HL-60 (cell line): ENCODE results near the gene TMPRSS11F.

ENCODE experiments used
- GABPA ChIP-seq: IDR thresholded peaks from 2 replicates; pipeline ENCODE4 v1.6.1; 2012; ENCODE audit warnings: low read depth
- POLR2AphosphoS5 ChIP-seq: IDR thresholded peaks from 2 replicates; pipeline ENCODE4 v1.6.1; 2012; ENCODE audit warnings: low read depth
- SPI1 ChIP-seq: IDR thresholded peaks from 2 replicates; pipeline ENCODE4 v1.6.1; 2012; ENCODE audit warnings: low read depth, mild to moderate bottlenecking, borderline replicate concordance
- TF ChIP-seq, protein P1 (sequence below): IDR thresholded peaks from one replicate; pipeline ENCODE4 v1.5.1; 2011; ENCODE audit warnings: low read length, control low read depth, inconsistent platforms; ENCODE audit not compliant: insufficient read depth
- TF ChIP-seq, protein P2 (sequence below): IDR thresholded peaks from 2 replicates; pipeline ENCODE4 v1.6.1; 2012; ENCODE audit warnings: low read depth; ENCODE audit not compliant: insufficient replicate concordance

- TF ChIP-seq, protein P1, sequence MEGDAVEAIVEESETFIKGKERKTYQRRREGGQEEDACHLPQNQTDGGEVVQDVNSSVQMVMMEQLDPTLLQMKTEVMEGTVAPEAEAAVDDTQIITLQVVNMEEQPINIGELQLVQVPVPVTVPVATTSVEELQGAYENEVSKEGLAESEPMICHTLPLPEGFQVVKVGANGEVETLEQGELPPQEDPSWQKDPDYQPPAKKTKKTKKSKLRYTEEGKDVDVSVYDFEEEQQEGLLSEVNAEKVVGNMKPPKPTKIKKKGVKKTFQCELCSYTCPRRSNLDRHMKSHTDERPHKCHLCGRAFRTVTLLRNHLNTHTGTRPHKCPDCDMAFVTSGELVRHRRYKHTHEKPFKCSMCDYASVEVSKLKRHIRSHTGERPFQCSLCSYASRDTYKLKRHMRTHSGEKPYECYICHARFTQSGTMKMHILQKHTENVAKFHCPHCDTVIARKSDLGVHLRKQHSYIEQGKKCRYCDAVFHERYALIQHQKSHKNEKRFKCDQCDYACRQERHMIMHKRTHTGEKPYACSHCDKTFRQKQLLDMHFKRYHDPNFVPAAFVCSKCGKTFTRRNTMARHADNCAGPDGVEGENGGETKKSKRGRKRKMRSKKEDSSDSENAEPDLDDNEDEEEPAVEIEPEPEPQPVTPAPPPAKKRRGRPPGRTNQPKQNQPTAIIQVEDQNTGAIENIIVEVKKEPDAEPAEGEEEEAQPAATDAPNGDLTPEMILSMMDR, result no peak
- TF ChIP-seq, protein P2, sequence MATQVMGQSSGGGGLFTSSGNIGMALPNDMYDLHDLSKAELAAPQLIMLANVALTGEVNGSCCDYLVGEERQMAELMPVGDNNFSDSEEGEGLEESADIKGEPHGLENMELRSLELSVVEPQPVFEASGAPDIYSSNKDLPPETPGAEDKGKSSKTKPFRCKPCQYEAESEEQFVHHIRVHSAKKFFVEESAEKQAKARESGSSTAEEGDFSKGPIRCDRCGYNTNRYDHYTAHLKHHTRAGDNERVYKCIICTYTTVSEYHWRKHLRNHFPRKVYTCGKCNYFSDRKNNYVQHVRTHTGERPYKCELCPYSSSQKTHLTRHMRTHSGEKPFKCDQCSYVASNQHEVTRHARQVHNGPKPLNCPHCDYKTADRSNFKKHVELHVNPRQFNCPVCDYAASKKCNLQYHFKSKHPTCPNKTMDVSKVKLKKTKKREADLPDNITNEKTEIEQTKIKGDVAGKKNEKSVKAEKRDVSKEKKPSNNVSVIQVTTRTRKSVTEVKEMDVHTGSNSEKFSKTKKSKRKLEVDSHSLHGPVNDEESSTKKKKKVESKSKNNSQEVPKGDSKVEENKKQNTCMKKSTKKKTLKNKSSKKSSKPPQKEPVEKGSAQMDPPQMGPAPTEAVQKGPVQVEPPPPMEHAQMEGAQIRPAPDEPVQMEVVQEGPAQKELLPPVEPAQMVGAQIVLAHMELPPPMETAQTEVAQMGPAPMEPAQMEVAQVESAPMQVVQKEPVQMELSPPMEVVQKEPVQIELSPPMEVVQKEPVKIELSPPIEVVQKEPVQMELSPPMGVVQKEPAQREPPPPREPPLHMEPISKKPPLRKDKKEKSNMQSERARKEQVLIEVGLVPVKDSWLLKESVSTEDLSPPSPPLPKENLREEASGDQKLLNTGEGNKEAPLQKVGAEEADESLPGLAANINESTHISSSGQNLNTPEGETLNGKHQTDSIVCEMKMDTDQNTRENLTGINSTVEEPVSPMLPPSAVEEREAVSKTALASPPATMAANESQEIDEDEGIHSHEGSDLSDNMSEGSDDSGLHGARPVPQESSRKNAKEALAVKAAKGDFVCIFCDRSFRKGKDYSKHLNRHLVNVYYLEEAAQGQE, result no peak
- TF ChIP-seq POLR2AphosphoS5, result no peak
- no peak for TF ChIP-seq GABPA
- no peak for TF ChIP-seq SPI1
These were observed 22.7 kb upstream of the TMPRSS11F start for GRCh38 chr4:68152411-68152810.
